ENCODE measurements around the gene KCND2.
"Not testable (repeated sequence)": the region's sequence is repeated elsewhere in the genome, so short reads cannot be mapped to it uniquely, and the experiment has no call there.

The KCND2 gene

GRCh38 chr7:120272701-120273475, at the start of gene KCND2:
TSS of gene KCND2 (plus strand) at chr7:120273175.
- no peak for DNase-seq

- no peak for DNase-seq
These were observed 46.8 kb upstream of the KCND2 start for GRCh38 chr7:120226188-120226587.

- no peak for DNase-seq
These were observed 45.7 kb upstream of the KCND2 start for GRCh38 chr7:120227255-120227654.

GRCh38 chr7:120229084-120229483, 43.9 kb upstream of the KCND2 start:
- no peak for DNase-seq

- no peak for DNase-seq
These were observed 39.6 kb upstream of the KCND2 start for GRCh38 chr7:120233338-120233737.

- not testable (repeated sequence) for DNase-seq
These were observed 32.6 kb upstream of the KCND2 start for GRCh38 chr7:120240350-120240749.

GRCh38 chr7:120241973-120242372, 31.0 kb upstream of the KCND2 start:
- DNase-seq: no peak

- DNase-seq: no peak
These were observed 18.1 kb upstream of the KCND2 start for GRCh38 chr7:120254845-120255244.

GRCh38 chr7:120256344-120257070, 16.5 kb upstream of the KCND2 start:
- DNase-seq: no peak

GRCh38 chr7:120259386-120259785, 13.6 kb upstream of the KCND2 start:
- peak; percentile 68 for DNase-seq

GRCh38 chr7:120260111-120260510, 12.9 kb upstream of the KCND2 start:
- DNase-seq: no peak

GRCh38 chr7:120272261-120272660, 714 bp upstream of the KCND2 start:
- peak; percentile 61 for DNase-seq

- peak; percentile 20 for DNase-seq
These were observed 551 bp downstream of the KCND2 start for GRCh38 chr7:120273476-120273975.

GRCh38 chr7:120274482-120274881, 1.5 kb downstream of the KCND2 start:
- no peak for DNase-seq

- no peak for DNase-seq
These were observed 1.9 kb downstream of the KCND2 start for GRCh38 chr7:120274899-120275298.

GRCh38 chr7:120276720-120277119, 3.7 kb downstream of the KCND2 start:
- no peak for DNase-seq

GRCh38 chr7:120278773-120279172, 5.8 kb downstream of the KCND2 start:
- no peak for DNase-seq

- DNase-seq: peak; percentile 16
These were observed 7.8 kb downstream of the KCND2 start for GRCh38 chr7:120280743-120281142.

- no peak for DNase-seq
These were observed 20.1 kb downstream of the KCND2 start for GRCh38 chr7:120293027-120293426.

GRCh38 chr7:120302190-120302589, 29.2 kb downstream of the KCND2 start:
- no peak for DNase-seq

- DNase-seq: no peak
These were observed 30.1 kb downstream of the KCND2 start for GRCh38 chr7:120303105-120303504.

- no peak for DNase-seq
These were observed 31.7 kb downstream of the KCND2 start for GRCh38 chr7:120304674-120305073.

GRCh38 chr7:120307991-120308545, 35.1 kb downstream of the KCND2 start:
- no peak for DNase-seq
